Hepatocyte (in vitro differentiated cells): ENCODE data around the gene SCGB2B2. TPM values are rescaled to one million over a fixed set of nuclear protein-coding genes. Genes with fewer than 3 reads are reported as not detected.

ENCODE experiments used
- DNase-seq: peaks from one replicate; pipeline ENCODE4 v3.0.0-alpha.2; 2016; ENCODE audit warnings: low spot score
- H2AFZ ChIP-seq: fragments of 200-600 bp; sonication (generic); 2 replicates; pipeline ENCODE4 v1.6.0; 2016; ENCODE audit warnings: antibody characterized with exemption, mild to moderate bottlenecking
- H3K27ac ChIP-seq: fragments of 200-600 bp; sonication (generic); 2 replicates; pipeline ENCODE4 v1.5.1; 2016; ENCODE audit warnings: mild to moderate bottlenecking
- H3K27me3 ChIP-seq: fragments of 200-600 bp; sonication (generic); 2 replicates; pipeline ENCODE4 v1.6.1; 2016
- H3K36me3 ChIP-seq: fragments of 200-600 bp; sonication (generic); replicated peaks from 2 replicates; pipeline ENCODE4 v1.5.1; 2016; ENCODE audit warnings: low read depth; ENCODE audit not compliant: insufficient read depth
- H3K4me1 ChIP-seq: fragments of 200-600 bp; sonication (generic); 2 replicates; pipeline ENCODE4 v1.5.1; 2016; ENCODE audit warnings: mild to moderate bottlenecking, moderate library complexity; ENCODE audit not compliant: insufficient read depth
- H3K4me2 ChIP-seq: fragments of 200-600 bp; sonication (generic); 2 replicates; pipeline ENCODE4 v1.6.0; 2016
- H3K4me3 ChIP-seq: fragments of 200-600 bp; sonication (generic); 2 replicates; pipeline ENCODE4 v1.5.1; 2016; ENCODE audit warnings: mild to moderate bottlenecking
- H3K79me2 ChIP-seq: fragments of 200-600 bp; sonication (generic); 2 replicates; pipeline ENCODE4 v1.6.0; 2017; ENCODE audit warnings: mild to moderate bottlenecking
- H3K9me2 ChIP-seq: fragments of 200-600 bp; sonication (generic); replicated peaks from 2 replicates; pipeline ENCODE4 v1.6.0; 2017; ENCODE audit warnings: mild to moderate bottlenecking; ENCODE audit not compliant: insufficient read depth
- H3K9me3 ChIP-seq: fragments of 200-600 bp; sonication (generic); 2 replicates; pipeline ENCODE4 v1.5.1; 2016; ENCODE audit warnings: low read depth, mild to moderate bottlenecking
- H4K20me1 ChIP-seq: fragments of 200-600 bp; sonication (generic); 2 replicates; pipeline ENCODE4 v1.6.0; 2016; ENCODE audit warnings: mild to moderate bottlenecking; ENCODE audit not compliant: insufficient read depth, poor library complexity, severe bottlenecking
- CTCF ChIP-seq: fragments of 200-600 bp; sonication (generic); IDR thresholded peaks from 2 replicates; pipeline ENCODE4 v1.5.1; 2016; ENCODE audit warnings: antibody characterized with exemption, mild to moderate bottlenecking; ENCODE audit not compliant: poor library complexity
- EZH2 ChIP-seq: fragments of 200-600 bp; sonication (generic); IDR thresholded peaks from 2 replicates; pipeline ENCODE4 v1.6.1; 2016; ENCODE audit warnings: antibody characterized with exemption, mild to moderate bottlenecking, borderline replicate concordance
- EZH2phosphoT487 ChIP-seq: fragments of 200-600 bp; sonication (generic); IDR thresholded peaks from one replicate; pipeline ENCODE4 v1.6.1; 2018; ENCODE audit warnings: antibody characterized with exemption, mild to moderate bottlenecking, low read depth, moderate library complexity; ENCODE audit not compliant: unreplicated experiment, severe bottlenecking
- WGBS: methylation state at CpG from one replicate; pipeline ENCODE4 v1.1.6; 2016; ENCODE audit warnings: low lambda C conversion rate; ENCODE audit errors: missing lambda C conversion rate; 5-methylcytosine and 5-hydroxymethylcytosine counted together
- polyA plus RNA-seq: library from polyadenylated mRNA; unstranded; fragments of >200 nt; fragmentation: Nextera tagmentation; extraction: Ambion mirVana; gene quantifications from 2 replicates; pipeline ENCODE4 v1.2.1, GENCODE V29; 2016
- small RNA-seq: library from RNA; depleted of rRNA; stranded (forward); fragments of <200 nt; gene quantifications from one replicate; pipeline ENCODE3, GENCODE V24; 2014
- total RNA-seq: library from RNA; depleted of rRNA; stranded (reverse); fragments of >200 nt; gene quantifications from 2 replicates; pipeline ENCODE4 v1.2.3, GENCODE V29; 2014

Gene SCGB2B2
- total and polyA plus RNA-seq, 2 experiments from 2014 or later = 0.13 TPM; not detected in 1

GRCh38 chr19:34633802-34634201, 43.2 kb downstream of the SCGB2B2 start:
- no peaks in the 10 kb centered on the region for H3K36me3 ChIP-seq
- no peak overlapping the region for H3K4me3 ChIP-seq
- no peak overlapping the region for H3K4me2 ChIP-seq
- peaks cover 5% of the 10 kb centered on the region for H3K9me3 ChIP-seq
- H3K79me2 ChIP-seq = no peaks in the 10 kb centered on the region
- no peaks in the 10 kb centered on the region for H3K4me1 ChIP-seq
- WGBS = 90% methylated on average over 2 of the region's 2 CpGs
- H3K9me2 ChIP-seq = no peaks in the 10 kb centered on the region
- H4K20me1 ChIP-seq = no peaks in the 10 kb centered on the region
- H2AFZ ChIP-seq = no peak overlapping the region
- H3K27me3 ChIP-seq = no peaks in the 10 kb centered on the region
- TF ChIP-seq CTCF (no peak), EZH2phosphoT487 (no peak), EZH2 (no peak)
- H3K27ac ChIP-seq = no peak overlapping the region
- no peak for DNase-seq

Small RNA genes lying within 50 kb of the gene (small RNA-seq; reads per million reads assigned to genes)
- not detected for gene RF00611

Other genes starting within 250 kb of the SCGB2B2 start
- gene UBA2, start 248.8 kb downstream of the SCGB2B2 start, total RNA-seq = 112 and 125 TPM in 2 replicates
- gene UBA2, start 248.8 kb downstream of the SCGB2B2 start, polyA plus RNA-seq = 61.4 and 65.0 TPM in 2 replicates
- gene WTIP, start 195.4 kb downstream of the SCGB2B2 start, total RNA-seq = 21.5 and 29.3 TPM in 2 replicates
- 17.1 and 18.1 TPM in 2 replicates for gene WTIP, start 195.4 kb downstream of the SCGB2B2 start, polyA plus RNA-seq
- gene ZNF302, start 519 bp upstream of the SCGB2B2 start, total RNA-seq = 29.1 and 34.3 TPM in 2 replicates
- gene ZNF302, start 519 bp upstream of the SCGB2B2 start, polyA plus RNA-seq = 19.5 and 20.2 TPM in 2 replicates
- gene ZNF181, start 57.1 kb upstream of the SCGB2B2 start, total RNA-seq = 14.5 and 30.0 TPM in 2 replicates
- 11.5 and 11.7 TPM in 2 replicates for gene ZNF181, start 57.1 kb upstream of the SCGB2B2 start, polyA plus RNA-seq
- gene ZNF599, start 96.1 kb upstream of the SCGB2B2 start, total RNA-seq = 6.0 and 6.1 TPM in 2 replicates
- gene ZNF599, start 96.1 kb upstream of the SCGB2B2 start, polyA plus RNA-seq = 6.2 and 7.6 TPM in 2 replicates
- gene ZNF30, start 249.7 kb upstream of the SCGB2B2 start, total RNA-seq = 3.0 and 3.2 TPM in 2 replicates
- 1.1 and 1.2 TPM in 2 replicates for gene ZNF30, start 249.7 kb upstream of the SCGB2B2 start, polyA plus RNA-seq